HPDE6-E6E7 (cell line): Measurements from ENCODE around the gene MARCHF3.
"Not testable (repeated sequence)": the region's sequence is repeated elsewhere in the genome, so short reads cannot be mapped to it uniquely, and the experiment has no call there.

Source experiments
- DNase-seq: peaks from one replicate; pipeline ENCODE4 v3.0.0; 2011; ENCODE audit warnings: missing footprints; ENCODE audit errors: extremely low spot score

The MARCHF3 gene

GRCh38 chr5:127012916-127013315 lies 17.4 kb downstream of the MARCHF3 start:
- DNase-seq: no peak

GRCh38 chr5:127011961-127012644 lies 18.3 kb downstream of the MARCHF3 start:
- DNase-seq: no peak

DNA sequence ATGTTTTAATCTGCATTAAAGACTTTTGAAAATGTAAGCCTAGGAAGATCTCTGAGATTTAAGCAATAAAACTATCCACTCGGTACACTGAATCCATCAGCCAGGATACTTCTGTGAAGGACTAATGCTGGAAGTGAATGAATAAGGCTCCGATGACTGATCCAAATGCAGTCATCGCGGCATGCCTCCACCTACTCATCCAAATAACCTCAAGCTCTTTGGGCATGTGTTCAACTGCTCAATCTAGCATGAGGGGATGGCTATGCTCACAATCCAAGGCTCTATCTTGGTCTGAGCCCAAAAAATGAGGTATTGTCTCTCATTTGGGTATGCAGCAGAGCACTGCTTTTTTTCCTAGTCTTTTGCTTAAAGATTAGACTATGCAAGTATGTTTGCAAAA lies 19.2 kb downstream of the MARCHF3 start:
- no peak for DNase-seq

GRCh38 chr5:127010362-127010761 lies 20.0 kb downstream of the MARCHF3 start:
- DNase-seq: no peak

DNA sequence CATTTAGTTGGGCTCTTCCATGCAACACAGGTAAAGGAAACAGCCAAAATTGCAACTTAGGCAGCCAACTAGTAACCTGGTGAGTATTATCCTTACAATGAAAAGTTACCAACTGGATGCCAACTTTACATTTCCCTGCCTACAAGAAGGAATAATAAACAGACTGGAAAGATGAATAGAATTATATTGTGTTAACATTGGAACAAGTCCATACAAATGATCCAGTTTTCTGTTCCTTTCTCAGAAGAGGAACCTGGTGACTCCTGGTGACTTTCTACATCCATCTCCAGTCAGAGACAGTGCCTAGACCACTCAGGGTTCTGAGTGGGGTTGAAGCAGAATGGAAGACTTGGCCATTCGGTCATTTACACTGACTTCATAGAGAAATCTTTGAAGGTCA lies 20.6 kb downstream of the MARCHF3 start:
- no peak for DNase-seq

DNA sequence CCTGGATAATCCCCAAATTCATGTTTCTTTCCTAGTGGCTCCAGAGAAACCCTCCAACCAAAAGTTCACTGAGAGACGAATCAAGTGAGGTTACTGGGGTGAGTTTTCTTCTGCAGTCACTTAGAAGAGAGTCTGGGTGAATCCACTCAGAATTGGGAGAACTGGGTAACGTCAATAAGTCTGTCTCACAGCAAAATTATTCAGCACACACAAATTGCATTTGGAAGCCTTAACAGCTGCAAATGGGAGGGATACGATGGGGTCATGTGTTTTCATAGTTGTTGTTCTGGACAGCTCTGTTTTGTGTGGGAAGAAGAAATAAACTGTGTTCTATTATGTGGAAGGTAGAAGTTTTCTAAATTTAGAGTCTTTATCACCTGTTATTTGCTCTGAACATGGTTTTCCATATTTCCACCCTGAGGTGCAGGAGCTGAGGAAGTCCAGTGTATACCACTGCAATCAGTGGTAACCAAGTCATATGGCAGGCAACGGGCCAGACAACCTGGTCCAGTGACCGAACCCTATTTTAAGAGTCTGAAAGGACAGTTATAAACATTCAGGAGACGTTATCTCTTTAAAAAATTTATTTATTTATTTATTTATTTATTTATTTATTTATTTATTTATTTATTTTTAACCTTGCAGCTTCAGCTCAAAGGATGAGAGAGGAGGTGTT lies 21.9 kb downstream of the MARCHF3 start:
- DNase-seq: no peak

GRCh38 chr5:127007522-127007921 lies 22.8 kb downstream of the MARCHF3 start:
- no peak for DNase-seq

DNA sequence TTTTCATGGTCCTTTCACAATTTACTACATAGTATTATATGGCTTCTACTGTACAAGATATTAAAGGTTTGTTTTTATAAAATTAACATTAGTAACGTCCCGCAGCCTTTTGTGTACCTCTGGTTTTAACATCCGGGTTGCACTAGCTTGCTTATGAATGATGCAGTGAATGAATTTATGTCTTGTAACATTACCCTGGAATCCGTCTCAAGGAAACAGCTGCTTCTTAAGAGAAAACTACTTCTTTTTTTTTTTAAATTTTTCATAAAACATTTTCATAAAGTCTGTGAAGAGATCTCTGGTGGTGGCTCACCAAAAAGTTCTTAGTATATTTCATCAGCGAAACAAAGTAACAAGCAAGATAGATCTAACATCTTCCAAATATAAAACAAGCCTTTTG lies 23.6 kb downstream of the MARCHF3 start:
- no peak for DNase-seq

DNA sequence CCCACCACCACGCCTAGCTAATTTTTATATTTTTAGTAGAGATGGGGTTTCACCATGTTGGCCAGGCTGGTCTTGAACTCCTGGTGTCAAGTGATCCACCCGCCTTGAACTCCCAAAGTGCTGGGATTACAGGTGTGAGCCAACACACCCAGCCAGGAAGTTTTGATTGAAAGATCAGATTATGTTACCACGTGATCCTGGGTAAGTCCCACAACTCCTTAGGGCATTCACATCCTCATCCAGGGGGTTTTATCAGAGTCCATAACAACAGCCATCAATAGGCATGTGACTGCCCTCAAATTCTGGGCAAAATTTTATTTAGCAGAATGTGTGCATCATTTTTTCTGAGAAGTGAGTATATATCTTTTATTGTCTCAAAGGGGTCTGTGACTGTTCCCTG lies 25.1 kb downstream of the MARCHF3 start:
- DNase-seq: not testable (repeated sequence)

DNA sequence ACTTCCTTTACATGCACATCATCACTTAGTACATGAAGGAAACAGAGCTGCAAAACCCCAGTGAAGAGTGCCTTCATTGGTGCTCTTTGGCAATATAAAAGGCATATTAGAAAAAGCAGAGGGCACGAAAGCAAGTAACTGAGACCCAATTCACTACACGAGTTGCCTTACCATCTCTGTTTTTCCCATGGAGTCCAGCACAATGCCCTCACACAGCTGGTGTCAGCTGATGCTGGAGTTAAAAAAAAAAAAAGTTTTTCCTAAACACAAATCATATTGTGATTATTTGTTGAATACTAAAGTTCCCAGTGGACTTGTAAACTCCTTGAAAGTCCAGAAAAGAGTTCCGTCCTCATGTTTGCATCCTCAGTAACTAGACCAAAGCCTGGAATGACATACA lies 25.6 kb downstream of the MARCHF3 start:
- no peak for DNase-seq

DNA sequence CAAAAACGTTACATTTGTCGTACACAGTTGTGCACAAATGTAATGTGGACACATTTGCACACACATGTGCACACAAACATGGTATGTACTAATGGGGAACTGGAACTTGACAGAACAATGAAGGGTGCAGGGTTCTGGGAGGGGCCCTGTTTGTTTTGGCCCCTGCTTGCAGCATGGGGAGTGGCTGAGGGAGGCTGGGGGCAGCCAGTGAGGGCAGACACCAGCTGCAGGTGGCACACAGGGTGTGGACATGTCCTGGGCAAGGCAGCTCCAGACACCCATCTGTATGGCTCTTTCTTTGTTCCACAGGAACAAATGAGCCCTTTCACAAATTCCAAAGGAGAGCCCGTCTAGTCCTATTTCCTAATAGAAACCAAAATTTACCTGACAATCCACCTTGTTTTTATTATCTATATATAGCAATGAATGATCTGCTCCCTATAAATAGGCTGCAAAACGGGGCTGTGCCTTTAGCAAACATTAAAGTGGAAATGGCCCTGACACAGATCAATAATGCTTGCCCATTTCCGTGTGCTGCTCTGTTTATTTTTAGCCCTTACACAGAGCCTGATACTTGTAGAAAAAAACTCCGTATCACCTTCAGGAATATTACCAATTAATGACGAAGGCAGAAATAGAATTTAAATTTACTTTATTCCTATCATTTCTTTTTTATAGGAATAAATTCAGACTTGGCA lies 26.4 kb downstream of the MARCHF3 start:
- DNase-seq: no peak

DNA sequence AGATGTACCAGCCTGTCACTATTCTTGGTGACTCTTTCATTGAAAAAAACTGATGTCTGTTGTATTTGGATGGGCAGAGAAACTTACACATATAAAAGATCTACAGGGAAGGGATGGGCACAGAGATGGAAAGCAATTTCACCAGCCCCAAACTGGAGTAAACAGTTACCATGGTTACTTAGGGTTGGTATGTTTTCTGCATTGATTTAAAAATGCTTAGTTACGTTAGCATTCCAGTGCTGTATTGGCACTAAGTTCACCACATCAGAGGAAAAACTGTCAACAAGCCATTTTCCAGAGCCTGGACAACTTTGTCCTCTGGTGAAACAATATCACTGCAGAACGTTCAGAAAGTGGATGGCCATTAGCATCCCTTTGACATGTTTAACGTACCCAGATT lies 28.0 kb downstream of the MARCHF3 start:
- no peak for DNase-seq

DNA sequence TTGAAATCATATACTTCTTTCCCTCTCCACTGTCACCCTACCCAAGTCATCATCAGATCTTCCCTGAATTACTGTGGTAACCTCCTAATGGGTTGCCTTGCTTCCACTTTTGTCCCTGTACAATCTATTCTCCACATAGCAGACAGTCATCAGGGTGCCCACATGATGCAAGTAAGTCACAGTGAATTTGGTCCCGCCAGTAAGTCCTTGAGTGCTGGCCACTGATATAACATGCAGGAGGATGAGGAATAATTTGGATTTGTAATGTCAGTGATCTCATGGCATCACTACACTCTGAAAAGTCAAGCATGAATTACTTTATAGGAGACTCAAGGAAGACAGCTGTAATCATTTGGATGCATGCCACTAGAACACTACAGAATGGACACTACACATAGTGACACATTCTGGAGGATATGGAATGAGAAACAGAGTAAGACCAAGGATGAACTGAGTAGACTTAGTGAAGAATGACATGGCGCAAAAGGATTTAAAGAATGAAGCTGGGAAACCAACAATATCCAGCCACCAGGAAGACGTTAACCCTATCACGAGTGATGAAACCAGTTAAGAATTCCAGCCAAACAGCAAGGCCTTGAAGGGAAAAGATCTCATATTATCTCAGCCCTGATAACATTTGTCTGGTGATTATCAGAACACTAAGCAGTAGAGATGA lies 28.6 kb downstream of the MARCHF3 start:
- no peak for DNase-seq

GRCh38 chr5:126998895-126999570 lies 31.3 kb downstream of the MARCHF3 start:
- no peak for DNase-seq

- no peak for DNase-seq
These were observed 32.1 kb downstream of the MARCHF3 start for GRCh38 chr5:126998201-126998631.

- no peak for DNase-seq
These were observed 34.7 kb downstream of the MARCHF3 start for GRCh38 chr5:126995689-126996088.

DNA sequence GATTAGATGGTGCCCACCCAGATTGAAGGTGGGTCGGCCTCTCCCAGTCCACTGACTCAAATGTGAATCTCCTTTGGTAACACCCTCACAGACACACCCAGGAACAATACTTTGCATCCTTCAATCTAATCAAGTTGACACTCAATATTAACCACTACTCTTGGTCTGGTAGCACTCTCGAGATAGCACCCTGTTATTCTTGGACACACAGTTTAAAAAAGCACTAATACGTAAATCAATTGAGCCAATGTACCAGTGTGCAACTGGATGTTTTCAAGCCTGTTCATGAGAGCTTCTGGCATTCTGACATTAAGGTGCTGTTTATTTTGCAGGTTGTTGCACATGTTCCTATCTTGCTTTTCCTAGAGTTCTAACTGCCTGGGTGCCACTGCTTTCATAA lies 35.3 kb downstream of the MARCHF3 start:
- DNase-seq: no peak

DNA sequence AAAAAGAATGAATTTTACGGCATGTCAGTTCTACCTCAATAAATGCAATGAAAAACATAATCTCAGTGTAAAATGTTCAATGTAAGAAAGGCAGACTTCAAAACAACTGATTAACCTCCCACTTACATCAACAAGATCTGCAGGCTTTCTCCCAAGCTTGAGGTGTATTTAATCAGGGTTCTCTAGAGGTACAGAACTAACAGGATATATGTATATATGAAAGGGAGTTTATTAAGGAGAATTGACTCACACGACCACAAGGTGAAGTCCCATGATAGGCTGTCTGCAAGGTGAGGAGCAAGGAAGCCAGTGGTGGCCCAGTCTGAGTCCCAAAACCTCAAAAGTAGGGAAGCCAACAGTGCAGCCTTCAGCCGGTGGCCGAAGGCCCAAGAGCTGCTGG lies 35.9 kb downstream of the MARCHF3 start:
- no peak for DNase-seq

- no peak for DNase-seq
These were observed 42.3 kb downstream of the MARCHF3 start for GRCh38 chr5:126988021-126988569.

DNA sequence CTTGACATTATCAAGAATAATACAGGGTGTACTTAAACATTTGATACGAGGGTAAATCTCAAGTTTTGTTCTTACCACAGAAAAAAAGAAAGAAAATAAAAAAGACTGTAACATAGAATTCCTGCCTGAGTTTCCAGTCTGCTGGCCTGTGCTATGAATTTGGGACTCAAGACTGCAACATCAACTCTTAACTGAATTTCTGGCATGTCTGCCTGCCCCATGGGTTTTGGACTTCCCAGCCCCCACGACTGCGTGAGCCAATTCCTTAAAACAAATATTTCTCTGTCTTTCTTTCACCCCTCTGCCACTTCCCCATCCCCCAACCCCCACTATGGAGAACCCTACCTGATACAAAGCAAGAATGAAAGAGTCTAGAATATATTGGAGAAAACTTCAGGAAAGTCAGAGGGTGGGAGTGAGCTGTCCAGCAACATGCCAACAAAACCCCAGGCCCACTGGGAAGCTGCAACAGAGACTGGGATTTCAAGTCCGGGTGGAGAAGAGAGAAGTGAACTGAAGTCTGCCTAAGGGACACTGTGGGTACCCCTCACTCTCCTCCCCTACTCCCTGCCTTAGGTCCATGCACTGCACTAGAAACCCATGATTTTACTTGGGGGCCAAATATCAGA lies 43.0 kb downstream of the MARCHF3 start:
- no peak for DNase-seq

DNA sequence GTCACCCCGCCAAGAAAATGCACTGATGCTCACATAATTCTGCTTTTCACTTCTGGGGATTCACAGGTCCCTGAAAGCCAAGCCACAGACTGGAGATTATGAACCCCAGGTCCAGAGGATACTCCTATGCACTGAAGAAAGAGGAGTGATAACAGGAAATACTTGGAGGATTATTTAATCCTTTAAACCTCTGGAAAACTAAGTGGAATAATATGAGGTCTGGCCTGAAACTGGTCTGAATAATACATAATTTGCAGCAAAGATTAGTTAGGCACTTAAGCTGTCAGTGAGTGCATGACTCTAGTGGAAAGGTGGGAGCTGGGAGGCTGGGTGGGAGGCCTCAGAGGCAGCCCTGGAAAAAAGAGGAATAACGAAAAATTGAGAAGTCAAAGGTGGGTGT lies 45.7 kb downstream of the MARCHF3 start:
- DNase-seq: no peak
